Adrenal gland (tissue), 12 donors: ENCODE measurements around the gene SKOR1. TPM values are rescaled to one million over a fixed set of nuclear protein-coding genes. Genes with fewer than 3 reads are reported as not detected.

Experiments
- DNase-seq, 7 donors: peaks; one replicate each; pipeline ENCODE4 v3.0.0-alpha.2; 2019 to 2020
- H3K27ac ChIP-seq, 5 donors: fragments of 200-600 bp; sonication (generic) in 4 of 5; 1 replicate in 3 of 5; 2 replicates in 2 of 5; pipeline versions ENCODE4 v1.5.1 to v1.8.0; 2016 to 2020; ENCODE audit warnings: mild to moderate bottlenecking in 1 of 5
- H3K27me3 ChIP-seq: fragments of 200-600 bp; 2 replicates; pipeline ENCODE4 v1.8.0; 2021
- H3K36me3 ChIP-seq, 2 donors: fragments of 200-600 bp; replicated peaks in 1 of 2; 1 replicate in 1 of 2; 2 replicates in 1 of 2; pipeline versions ENCODE4 v1.5.1 to v1.8.0; 2018 to 2022
- H3K4me1 ChIP-seq, 2 donors: fragments of 200-600 bp; replicated peaks in 1 of 2; 1 replicate in 1 of 2; 2 replicates in 1 of 2; pipeline versions ENCODE4 v1.5.1 to v1.8.0; 2018 to 2021
- H3K4me3 ChIP-seq, 4 donors: fragments of 200-600 bp; sonication (generic) in 3 of 4; one replicate each; pipeline ENCODE4 v1.5.1; 2016 to 2018
- H3K9me3 ChIP-seq, 3 donors: fragments of 200-600 bp; sonication (generic) in 1 of 3; replicated peaks in 1 of 3; 1 replicate in 2 of 3; 2 replicates in 1 of 3; pipeline versions ENCODE4 v1.5.1 to v1.8.0; 2016 to 2021
- CTCF ChIP-seq, 6 experiments: fragments of 450-650 bp in 4 of 6; fragments of 200-600 bp in 2 of 6; sonication (generic) in 1 of 6; IDR thresholded peaks; 1 replicate in 5 of 6; 2 replicates in 1 of 6; pipeline versions ENCODE4 v1.5.1 to v1.8.0; 2016 to 2021; ENCODE audit warnings: antibody characterized with exemption in 6 of 6, mild to moderate bottlenecking in 2 of 6, moderate library complexity in 1 of 6
- POLR2A ChIP-seq, 2 donors: fragments of 450-650 bp; IDR thresholded peaks; one replicate each; pipeline ENCODE4 v1.6.1; 2017; ENCODE audit warnings: antibody characterized with exemption in 2 of 2, mild to moderate bottlenecking in 2 of 2, moderate library complexity in 1 of 2
- WGBS, 4 donors: extraction: QIAGEN DNeasy Blood & Tissue Kit in 2 of 4; methylation state at CpG; one replicate each; pipeline versions ENCODE4 v1.1.5 to v1.1.7; 2013 to 2017; 5-methylcytosine and 5-hydroxymethylcytosine counted together
- intact Hi-C, 2 donors: fragments of 100-400 bp; cut with DNase I; formaldehyde crosslinking; loops; one replicate each; pipeline versions ENCODE4 v1.14.1 to v1.15.0; 2022 to 2023
- polyA plus RNA-seq, 3 donors: library from polyadenylated mRNA; stranded (reverse); fragments of 200-250 nt in 2 of 3; fragments of 350-450 nt in 1 of 3; fragmentation: Illumina TruSeq in 1 of 3; extraction: RNeasy Lipid Tissue Mini Kit (QIAGEN cat#74804) in 1 of 3; gene quantifications; one replicate each; pipeline ENCODE4 v1.2.3, GENCODE V29; 2013 to 2014
- total RNA-seq, 9 donors: library from RNA; depleted of rRNA in 4 of 9; stranded (reverse); fragments of >200 nt in 4 of 9; fragments of 120-200 nt in 1 of 9; fragmentation: NEBNext Ultra II Directional in 1 of 9; extraction: Animal tissue kit (Norgen Biotek cat#: 25700) in 1 of 9; gene quantifications; one replicate each; pipeline versions ENCODE4 v1.1.0 to v1.2.4, GENCODE V29; 2013 to 2023
- donor health status: healthy with polysubstance abuse.
- donor health status: Bipolar disorder and iron deficiency.
- donor health status: DM: yes; HTN: yes; CAD: no.
- donor health status: DM: no; HTN: no; CAD: no.
- donor health status: DM: no; HTN: no; CAD: no.
- donor health status: DM: yes; HTN: yes; CAD: no.

SKOR1 gene
- total and polyA plus RNA-seq, 12 donors = 0.17 to 1.3 (median 0.53) TPM; not detected in 1

DNA sequence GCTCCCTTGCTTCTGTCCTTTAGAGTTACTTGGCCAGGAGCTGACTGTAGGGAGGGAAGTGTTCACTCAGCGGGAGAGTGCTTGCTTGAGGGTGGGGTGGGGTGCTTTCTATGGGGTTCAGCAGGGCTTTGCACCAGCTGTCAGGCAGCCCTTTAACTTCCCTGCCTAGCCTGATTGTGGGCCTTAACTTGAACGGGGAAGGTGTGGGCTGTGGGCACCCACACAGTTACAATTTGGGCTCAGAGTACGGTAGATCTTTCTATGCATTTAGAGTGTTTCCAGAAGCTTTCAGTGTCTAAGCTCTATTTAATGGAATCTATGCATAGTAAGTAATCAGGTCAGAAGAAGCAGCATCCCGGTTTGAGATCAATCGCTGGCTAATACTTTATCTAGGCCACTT, 48.2 kb upstream of the SKOR1 start:
- no peaks in the 10 kb centered on the region for H3K4me1 ChIP-seq
- H3K27me3 ChIP-seq = no peaks in the 10 kb centered on the region
- no peak for TF ChIP-seq CTCF (IDR thresholded peaks at IDR 0.05)
- TF ChIP-seq POLR2A (IDR thresholded peaks at IDR 0.05) = no peak
- H3K36me3 ChIP-seq = peaks cover 0 to 4% of the 10 kb centered on the region in 2 donors
- no peak overlapping the region for H3K27ac ChIP-seq
- 78 to 92% (median 85%) methylated on average over 5 of the region's 5 CpGs for WGBS, 4 donors
- H3K9me3 ChIP-seq = no peaks in the 10 kb centered on the region
- H3K4me3 ChIP-seq = no peak overlapping the region
- intact Hi-C loops = no loop called here
- no peak for DNase-seq

DNA sequence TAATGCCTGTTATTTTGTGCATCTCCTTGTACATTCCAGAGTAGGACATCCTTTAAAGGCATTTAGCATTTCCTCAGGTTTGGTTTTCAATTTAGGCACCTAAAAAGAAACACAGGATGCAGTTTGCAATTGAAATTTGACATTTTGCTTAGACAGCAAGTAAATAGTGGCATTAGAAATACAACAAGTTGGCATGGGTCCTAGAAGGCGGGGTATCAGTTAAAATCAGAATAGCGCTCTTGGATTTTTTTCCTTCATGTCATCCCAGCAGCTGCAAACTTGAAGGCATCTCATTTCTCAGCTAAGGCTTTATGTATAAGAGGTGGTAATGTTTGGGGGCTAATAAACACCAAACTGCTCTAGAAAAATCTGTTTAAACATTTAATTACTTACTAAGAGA, 47.5 kb upstream of the SKOR1 start:
- TF ChIP-seq CTCF (IDR thresholded peaks at IDR 0.05) (no peak), POLR2A (IDR thresholded peaks at IDR 0.05) (no peak)
- intact Hi-C loops = no loop called here
- no peak for DNase-seq
- H3K4me1 ChIP-seq = no peaks in the 10 kb centered on the region
- WGBS, 4 donors = 71 to 90% (median 81%) methylated on average over 2 of the region's 2 CpGs
- peaks cover 0 to under 1% of the 10 kb centered on the region in 2 donors for H3K36me3 ChIP-seq
- H3K27ac ChIP-seq = no peak overlapping the region
- H3K9me3 ChIP-seq = no peaks in the 10 kb centered on the region
- H3K4me3 ChIP-seq = no peak overlapping the region
- no peaks in the 10 kb centered on the region for H3K27me3 ChIP-seq

DNA sequence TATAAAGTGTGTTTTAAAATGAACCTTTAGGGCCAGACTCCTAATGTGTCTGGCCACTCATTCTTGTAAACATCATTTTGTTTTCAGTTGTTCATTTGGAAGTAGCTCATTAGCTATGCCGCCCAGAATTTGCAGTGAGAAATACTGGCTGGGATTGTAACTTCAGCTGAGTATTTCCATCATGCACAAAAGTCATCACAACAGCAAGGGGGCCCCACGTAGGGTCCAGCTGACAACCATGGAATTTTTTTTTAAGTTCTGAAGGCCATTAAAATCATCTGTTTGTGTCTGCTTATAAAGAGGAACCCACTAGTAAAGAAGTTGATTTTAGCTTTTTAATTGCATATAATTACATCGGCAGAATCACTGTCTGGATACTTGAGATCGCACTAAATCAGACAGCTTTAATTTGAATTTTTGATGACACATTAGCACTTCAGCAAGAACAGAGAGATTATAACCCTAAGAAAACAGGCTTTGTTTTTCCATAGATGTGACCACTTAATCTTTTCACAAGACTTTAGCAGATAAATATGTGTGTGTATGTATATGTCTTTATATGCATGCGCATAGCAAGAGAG, 46.3 kb upstream of the SKOR1 start:
- intact Hi-C loops = no loop called here
- Histone ChIP-seq H3K27me3 (no peaks in the 10 kb centered on the region), H3K4me1 (no peaks in the 10 kb centered on the region), H3K4me3 (no peak overlapping the region), H3K9me3 (no peaks in the 10 kb centered on the region), H3K27ac (no peak overlapping the region), H3K36me3 (no peaks in the 10 kb centered on the region)
- TF ChIP-seq POLR2A (IDR thresholded peaks at IDR 0.05) (no peak), CTCF (IDR thresholded peaks at IDR 0.05) (no peak)
- no peak for DNase-seq
- WGBS, 4 donors = 89 to 92% (median 91%) methylated on average over 5 of the region's 5 CpGs

- Histone ChIP-seq H3K36me3 (no peaks in the 10 kb centered on the region), H3K9me3 (no peaks in the 10 kb centered on the region), H3K27me3 (no peaks in the 10 kb centered on the region), H3K4me1 (no peaks in the 10 kb centered on the region), H3K4me3 (no peak overlapping the region), H3K27ac (no peak overlapping the region)
- no peak for TF ChIP-seq CTCF (IDR thresholded peaks at IDR 0.05)
- TF ChIP-seq POLR2A (IDR thresholded peaks at IDR 0.05) = no peak
- DNase-seq = no peak
- WGBS, 4 donors = 83 to 90% (median 83%) methylated on average over 6 of the region's 6 CpGs
- intact Hi-C loops = no loop called here
These were observed 45.7 kb upstream of the SKOR1 start for GRCh38 chr15:67779549-67780111.
